OCI-LY3 (cell line): ENCODE data around the gene DDX39A.

Experiments used
- H2AFZ ChIP-seq: fragments of 200-600, 300-600 bp; shearing (Covaris generic); 2 replicates; pipeline ENCODE4 v1.6.0; 2014; ENCODE audit warnings: antibody characterized with exemption, low read depth, low read length
- H3K27ac ChIP-seq: fragments of 200-600, 300-600 bp; sonication (generic); 2 replicates; pipeline ENCODE4 v1.5.1; 2014; ENCODE audit warnings: mild to moderate bottlenecking, low read length, moderate library complexity, mixed read lengths
- H3K27me3 ChIP-seq: fragments of 200-600, 300-600 bp; sonication (generic); 2 replicates; pipeline ENCODE4 v1.6.1; 2014; ENCODE audit warnings: low read depth, low read length, mixed read lengths
- H3K36me3 ChIP-seq: fragments of 200-600, 300-600 bp; sonication (generic); replicated peaks from 2 replicates; pipeline ENCODE3; 2014; ENCODE audit warnings: low read depth, low read length, mixed read lengths
- H3K4me1 ChIP-seq: fragments of 300-600, 200-600 bp; sonication (generic); 2 replicates; pipeline ENCODE4 v1.6.1; 2014; ENCODE audit warnings: low read length, mixed read lengths
- H3K4me2 ChIP-seq: fragments of 200-600, 300-600 bp; sonication (generic); 2 replicates; pipeline ENCODE4 v1.6.1; 2014; ENCODE audit warnings: low read length, mixed read lengths
- H3K4me3 ChIP-seq: fragments of 300-600, 200-600 bp; sonication (generic); 2 replicates; pipeline ENCODE4 v1.5.1; 2014; ENCODE audit warnings: antibody characterized with exemption, mild to moderate bottlenecking, low read length, moderate library complexity
- H3K79me2 ChIP-seq: fragments of 300-600, 200-600 bp; shearing (Covaris generic); 2 replicates; pipeline ENCODE4 v1.6.1; 2014; ENCODE audit warnings: mild to moderate bottlenecking, low read length, mixed read lengths
- H3K9ac ChIP-seq: fragments of 300-600, 200-600 bp; shearing (Covaris generic); 2 replicates; pipeline ENCODE4 v1.6.0; 2014; ENCODE audit warnings: mild to moderate bottlenecking, low read length, moderate library complexity
- H3K9me3 ChIP-seq: fragments of 200-600, 300-600 bp; shearing (Covaris generic); 2 replicates; pipeline ENCODE4 v1.6.1; 2014; ENCODE audit warnings: low read length, mixed read lengths; ENCODE audit not compliant: insufficient read depth
- H4K20me1 ChIP-seq: fragments of 200-600, 300-600 bp; sonication (generic); 2 replicates; pipeline ENCODE4 v1.6.1; 2016; ENCODE audit warnings: low read length, mixed read lengths; ENCODE audit not compliant: insufficient read depth
- CTCF ChIP-seq: fragments of 200-600, 300-600 bp; sonication (generic); IDR thresholded peaks from 2 replicates; pipeline ENCODE4 v1.5.1; 2014; ENCODE audit warnings: antibody characterized with exemption, low read length, low read depth
- EZH2phosphoT487 ChIP-seq: fragments of 200-600 bp; shearing (Covaris generic); IDR thresholded peaks from 2 replicates; pipeline ENCODE4 v1.6.1; 2018; ENCODE audit warnings: antibody characterized with exemption, mixed run types, low read depth

DDX39A gene

GRCh38 chr19:14425696-14426138 lies 6.6 kb upstream of the DDX39A start:
- Histone ChIP-seq H3K27me3 (peaks cover 4% of the 10 kb centered on the region; the same call in 1 of the 2 replicates), H3K27ac (no peak overlapping the region), H3K9ac (no peak overlapping the region), H4K20me1 (no peaks in the 10 kb centered on the region), H3K9me3 (no peaks in the 10 kb centered on the region), H2AFZ (no peak overlapping the region), H3K36me3 (no peaks in the 10 kb centered on the region), H3K4me2 (no peak overlapping the region), H3K79me2 (no peaks in the 10 kb centered on the region), H3K4me3 (no peak overlapping the region), H3K4me1 (peaks cover 8% of the 10 kb centered on the region; the same call in 1 of the 2 replicates)
- TF ChIP-seq EZH2phosphoT487 = no peak
- no peak for TF ChIP-seq CTCF

- Histone ChIP-seq H4K20me1 (peaks cover 40% of the 10 kb centered on the region), H3K27me3 (no peaks in the 10 kb centered on the region), H3K9ac (peak overlapping the region; percentile 100), H3K79me2 (peaks cover 54% of the 10 kb centered on the region), H2AFZ (no peak overlapping the region), H3K4me2 (peak overlapping the region; percentile 78), H3K9me3 (no peaks in the 10 kb centered on the region), H3K27ac (peak overlapping the region; percentile 79), H3K36me3 (peaks cover 31% of the 10 kb centered on the region), H3K4me1 (peaks cover 30% of the 10 kb centered on the region), H3K4me3 (peak overlapping the region; percentile 98)
- TF ChIP-seq EZH2phosphoT487 = no peak
- no peak for TF ChIP-seq CTCF
Observed at GRCh38 chr19:14418856-14419105, 360 bp downstream of the DDX39A start.

- TF ChIP-seq CTCF = no peak
- TF ChIP-seq EZH2phosphoT487 = no peak
- H3K4me1 ChIP-seq = peaks cover 24% of the 10 kb centered on the region
- no peaks in the 10 kb centered on the region for H3K9me3 ChIP-seq
- H3K36me3 ChIP-seq = peaks cover 50% of the 10 kb centered on the region
- peak overlapping the region; percentile 98 for H3K4me3 ChIP-seq
- H3K27me3 ChIP-seq = no peaks in the 10 kb centered on the region
- peak overlapping the region; percentile 13; the same call in 1 of the 2 replicates for H3K27ac ChIP-seq
- H2AFZ ChIP-seq = no peak overlapping the region
- peaks cover 59% of the 10 kb centered on the region for H4K20me1 ChIP-seq
- H3K4me2 ChIP-seq = peak overlapping the region; percentile 78
- H3K79me2 ChIP-seq = peaks cover 73% of the 10 kb centered on the region
- H3K9ac ChIP-seq = peak overlapping the region; percentile 100
Observed at GRCh38 chr19:14416817-14417231, 2.3 kb downstream of the DDX39A start.

GRCh38 chr19:14414926-14415690 lies 4.0 kb downstream of the DDX39A start:
- no peaks in the 10 kb centered on the region for H3K27me3 ChIP-seq
- TF ChIP-seq EZH2phosphoT487 (no peak), CTCF (no peak)
- no peak overlapping the region for H3K27ac ChIP-seq
- no peaks in the 10 kb centered on the region for H3K9me3 ChIP-seq
- no peak overlapping the region for H3K4me3 ChIP-seq
- no peak overlapping the region for H3K9ac ChIP-seq
- peaks cover 67% of the 10 kb centered on the region for H3K36me3 ChIP-seq
- H3K79me2 ChIP-seq = peaks cover 89% of the 10 kb centered on the region
- no peak overlapping the region for H3K4me2 ChIP-seq
- peaks cover 76% of the 10 kb centered on the region for H4K20me1 ChIP-seq
- no peak overlapping the region for H2AFZ ChIP-seq
- peaks cover 24% of the 10 kb centered on the region for H3K4me1 ChIP-seq
